Vagina (tissue), 2 donors: ENCODE measurements around the gene TMEM273. TPM values are rescaled to one million over a fixed set of nuclear protein-coding genes. Genes with fewer than 3 reads are reported as not detected.

ENCODE experiments used
- DNase-seq, 2 donors: peaks; one replicate each; pipeline ENCODE4 v3.0.0-alpha.2; 2017; ENCODE audit errors: extremely low spot score in 2 of 2
- H3K27ac ChIP-seq: fragments of 200-600 bp; sonication (generic); one replicate; pipeline ENCODE4 v1.5.1; 2019
- H3K27me3 ChIP-seq: fragments of 200-600 bp; sonication (generic); one replicate; pipeline ENCODE4 v1.5.1; 2019
- H3K36me3 ChIP-seq, 2 donors: fragments of 200-600 bp; sonication (generic); one replicate each; pipeline ENCODE4 v1.5.1; 2017 to 2019
- H3K4me1 ChIP-seq: fragments of 200-600 bp; sonication (generic); one replicate; pipeline ENCODE4 v1.5.1; 2019
- H3K4me3 ChIP-seq, 2 donors: fragments of 200-600 bp; sonication (generic); 1 replicate in 1 of 2; 2 replicates in 1 of 2; pipeline ENCODE4 v1.5.1; 2016 to 2019
- H3K9me3 ChIP-seq: fragments of 200-600 bp; sonication (generic); one replicate; pipeline ENCODE4 v1.5.1; 2019
- POLR2A ChIP-seq, 2 donors: fragments of 450-650 bp; IDR thresholded peaks; one replicate each; pipeline ENCODE4 v1.6.1; 2017; ENCODE audit warnings: antibody characterized with exemption in 2 of 2, mild to moderate bottlenecking in 2 of 2, moderate library complexity in 2 of 2
- POLR2AphosphoS5 ChIP-seq, 2 donors: sonication (generic); formaldehyde crosslinking; IDR thresholded peaks; one replicate each; pipeline ENCODE4 v1.9.0; 2017; ENCODE audit warnings: antibody characterized with exemption in 2 of 2, mild to moderate bottlenecking in 2 of 2, low read depth in 1 of 2; ENCODE audit not compliant: insufficient read depth in 1 of 2
- intact Hi-C: fragments of 100-400 bp; cut with DNase I; formaldehyde crosslinking; loops from one replicate; pipeline ENCODE4 v1.15.1; 2023
- total RNA-seq: library from RNA; depleted of rRNA; stranded (reverse); fragments of >200 nt; gene quantifications from one replicate; pipeline ENCODE4 v1.2.3, GENCODE V29; 2016
- TF ChIP-seq, protein P1 (sequence below), 3 experiments: fragments of 450-650 bp in 2 of 3; fragments of 200-600 bp in 1 of 3; sonication (generic) in 1 of 3; IDR thresholded peaks; one replicate each; pipeline ENCODE4 v1.5.1; 2017 to 2019; ENCODE audit warnings: antibody characterized with exemption in 3 of 3, mild to moderate bottlenecking in 2 of 3, moderate library complexity in 2 of 3

The TMEM273 gene
- total RNA-seq, 1 donor from 2014 or later: 17.9 TPM

DNA sequence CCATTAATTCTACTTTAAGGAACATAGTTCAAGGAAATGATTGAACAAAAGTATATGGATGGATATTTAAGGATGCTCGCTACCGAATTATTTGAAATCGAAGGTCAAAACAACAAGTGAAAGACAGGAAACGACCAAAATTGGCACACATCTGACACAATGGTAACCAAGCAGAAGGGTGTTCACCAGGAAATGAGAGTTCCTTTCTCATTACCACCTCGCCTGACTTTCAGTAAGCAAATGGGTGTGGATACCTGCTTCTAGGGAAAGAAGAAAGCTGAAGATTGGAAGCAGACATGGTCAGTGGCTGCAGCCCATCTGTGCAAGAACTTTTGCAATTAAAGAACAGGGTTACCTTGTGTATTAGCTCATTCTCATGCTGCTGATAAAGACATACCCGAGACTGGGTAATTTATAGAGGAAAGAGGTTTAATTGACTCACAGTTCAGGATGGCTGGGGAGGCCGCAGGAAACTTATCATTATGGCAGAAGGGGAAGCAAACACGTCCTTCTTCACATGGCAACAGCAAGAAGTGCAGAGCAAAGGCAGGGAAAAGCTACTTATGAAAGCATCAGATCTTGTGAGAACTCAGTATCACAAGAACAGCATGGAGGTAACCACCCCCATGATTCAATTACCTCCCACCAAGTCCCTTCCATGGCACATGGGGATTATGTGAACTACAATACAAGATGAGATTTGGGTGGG is 6.2 kb upstream of the TMEM273 start:
- no peaks in the 10 kb centered on the region for H3K27me3 ChIP-seq
- no peak overlapping the region for H3K27ac ChIP-seq
- H3K4me3 ChIP-seq: no peak overlapping the region
- intact Hi-C loops: no loop called here
- peaks cover 5% of the 10 kb centered on the region for H3K4me1 ChIP-seq
- no peak for DNase-seq
- no peaks in the 10 kb centered on the region for H3K36me3 ChIP-seq
- no peaks in the 10 kb centered on the region for H3K9me3 ChIP-seq
- TF ChIP-seq POLR2A (IDR thresholded peaks at IDR 0.05): no peak
- peak in 1 of 2 donors; percentile 53 for TF ChIP-seq POLR2AphosphoS5 (IDR thresholded peaks at IDR 0.05; ENCODE audit: insufficient read depth in 1 of 2, low read depth in 1 of 2)
- TF ChIP-seq, protein P1, sequence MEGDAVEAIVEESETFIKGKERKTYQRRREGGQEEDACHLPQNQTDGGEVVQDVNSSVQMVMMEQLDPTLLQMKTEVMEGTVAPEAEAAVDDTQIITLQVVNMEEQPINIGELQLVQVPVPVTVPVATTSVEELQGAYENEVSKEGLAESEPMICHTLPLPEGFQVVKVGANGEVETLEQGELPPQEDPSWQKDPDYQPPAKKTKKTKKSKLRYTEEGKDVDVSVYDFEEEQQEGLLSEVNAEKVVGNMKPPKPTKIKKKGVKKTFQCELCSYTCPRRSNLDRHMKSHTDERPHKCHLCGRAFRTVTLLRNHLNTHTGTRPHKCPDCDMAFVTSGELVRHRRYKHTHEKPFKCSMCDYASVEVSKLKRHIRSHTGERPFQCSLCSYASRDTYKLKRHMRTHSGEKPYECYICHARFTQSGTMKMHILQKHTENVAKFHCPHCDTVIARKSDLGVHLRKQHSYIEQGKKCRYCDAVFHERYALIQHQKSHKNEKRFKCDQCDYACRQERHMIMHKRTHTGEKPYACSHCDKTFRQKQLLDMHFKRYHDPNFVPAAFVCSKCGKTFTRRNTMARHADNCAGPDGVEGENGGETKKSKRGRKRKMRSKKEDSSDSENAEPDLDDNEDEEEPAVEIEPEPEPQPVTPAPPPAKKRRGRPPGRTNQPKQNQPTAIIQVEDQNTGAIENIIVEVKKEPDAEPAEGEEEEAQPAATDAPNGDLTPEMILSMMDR (IDR thresholded peaks at IDR 0.05): no peak

DNA sequence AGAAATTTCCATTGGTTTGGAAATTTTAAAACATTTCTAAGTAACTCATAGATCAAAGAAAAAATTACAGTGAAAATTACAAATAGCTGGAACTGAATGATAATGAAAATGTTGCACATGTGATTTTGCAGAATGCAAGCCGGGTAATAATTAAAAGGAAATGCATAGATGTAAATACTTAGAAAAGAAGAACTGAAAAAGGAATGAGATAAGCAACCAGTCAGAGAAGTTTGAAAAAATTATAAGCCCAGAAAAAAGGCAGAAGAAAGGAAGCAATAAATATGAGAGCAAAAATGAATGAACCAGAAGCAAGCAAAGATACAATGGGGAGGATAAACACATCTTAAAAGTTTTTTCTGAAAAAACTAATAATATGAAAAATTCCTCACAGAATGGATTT is 3.2 kb upstream of the TMEM273 start:
- no peak for DNase-seq
- intact Hi-C loops: no loop called here

DNA sequence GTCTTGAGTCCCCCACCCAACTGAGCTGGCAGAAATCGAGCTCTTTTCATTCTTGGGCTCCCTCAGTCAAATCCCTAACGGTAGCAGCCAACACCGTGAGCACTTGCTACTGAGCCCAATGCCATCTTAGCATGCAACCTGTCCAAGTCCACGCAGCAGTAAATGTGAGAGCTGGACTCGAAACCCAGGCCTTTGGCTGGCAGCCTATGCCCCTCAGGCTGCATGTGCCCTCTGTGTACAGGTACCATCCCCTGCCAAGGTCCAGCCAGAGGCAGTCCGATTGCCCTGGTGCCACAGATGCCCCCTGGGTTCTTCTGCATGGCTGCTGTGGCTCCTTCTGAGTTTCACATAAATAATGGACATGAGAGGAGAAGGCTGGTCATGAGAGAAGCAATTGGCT is 1.2 kb upstream of the TMEM273 start:
- Histone ChIP-seq H3K27me3 (no peaks in the 10 kb centered on the region), H3K27ac (peak overlapping the region; percentile 50), H3K4me3 (no peak overlapping the region), H3K4me1 (peaks cover 19% of the 10 kb centered on the region), H3K36me3 (no peaks in the 10 kb centered on the region), H3K9me3 (no peaks in the 10 kb centered on the region)
- intact Hi-C loops: no loop called here
- no peak for TF ChIP-seq POLR2A (IDR thresholded peaks at IDR 0.05)
- TF ChIP-seq, protein P1 (IDR thresholded peaks at IDR 0.05): no peak
- peak; percentile 46 to 70 for DNase-seq

More for the DNA sequence above, 3.2 kb upstream of the TMEM273 start:
- Histone ChIP-seq H3K4me1 (peaks cover 19% of the 10 kb centered on the region), H3K4me3 (no peak overlapping the region), H3K27me3 (no peaks in the 10 kb centered on the region), H3K36me3 (no peaks in the 10 kb centered on the region), H3K9me3 (no peaks in the 10 kb centered on the region), H3K27ac (no peak overlapping the region)
- no peak for TF ChIP-seq POLR2AphosphoS5 (IDR thresholded peaks at IDR 0.05; ENCODE audit: insufficient read depth in 1 of 2, low read depth in 1 of 2)
- no peak for TF ChIP-seq POLR2A (IDR thresholded peaks at IDR 0.05)
- TF ChIP-seq, protein P1 (IDR thresholded peaks at IDR 0.05): no peak

DNA sequence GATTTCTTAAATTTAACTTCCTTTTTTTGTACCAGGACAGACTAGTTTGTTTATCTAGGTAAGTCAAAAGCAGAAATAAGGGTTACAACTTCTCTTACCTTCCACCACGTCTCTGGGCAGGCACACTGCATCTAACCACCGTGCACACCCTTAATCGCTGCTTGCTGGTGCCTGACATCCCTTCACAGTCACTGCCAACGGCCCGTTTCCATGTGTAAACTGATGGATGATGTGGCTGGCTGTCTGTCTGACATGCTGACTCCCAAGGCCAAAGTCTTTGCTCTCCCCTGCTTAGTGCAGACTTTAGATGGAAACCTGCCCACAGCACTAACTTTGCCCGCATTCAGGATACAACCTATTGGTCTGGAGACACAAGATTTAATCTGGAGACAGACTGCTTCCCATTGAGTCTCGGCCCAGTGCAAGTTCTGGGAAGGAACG is 1.1 kb downstream of the TMEM273 start:
- TF ChIP-seq, protein P1 (IDR thresholded peaks at IDR 0.05): no peak
- TF ChIP-seq POLR2A (IDR thresholded peaks at IDR 0.05): no peak
- TF ChIP-seq POLR2AphosphoS5 (IDR thresholded peaks at IDR 0.05; ENCODE audit: insufficient read depth in 1 of 2, low read depth in 1 of 2): no peak
- Histone ChIP-seq H3K4me1 (peaks cover 19% of the 10 kb centered on the region), H3K4me3 (peak overlapping the region; percentile 17 to 33), H3K27ac (peak overlapping the region; percentile 24), H3K27me3 (no peaks in the 10 kb centered on the region), H3K36me3 (no peaks in the 10 kb centered on the region), H3K9me3 (no peaks in the 10 kb centered on the region)
- DNase-seq: peak; percentile 64 to 72
- intact Hi-C loops: no loop called here

DNA sequence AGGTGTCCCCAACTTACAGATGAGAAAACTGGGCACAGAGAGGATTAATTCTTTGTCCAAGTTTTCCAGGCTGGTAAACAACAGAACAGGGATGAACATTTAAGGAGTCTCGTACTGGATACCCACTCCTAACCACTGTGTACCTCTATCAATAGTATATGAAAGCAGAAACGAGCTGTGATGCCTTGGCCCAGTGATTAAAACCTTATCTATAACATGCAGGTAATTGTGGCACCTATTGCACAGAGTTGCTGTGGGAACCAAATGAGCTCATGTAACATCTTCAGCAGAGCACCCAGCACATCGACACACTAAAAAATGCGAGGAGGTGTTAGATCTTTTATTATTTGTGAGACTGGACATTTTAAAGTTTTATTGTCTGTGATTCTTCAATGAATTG is 1.6 kb downstream of the TMEM273 start:
- intact Hi-C loops: no loop called here
- H3K4me1 ChIP-seq: peaks cover 19% of the 10 kb centered on the region
- H3K9me3 ChIP-seq: no peaks in the 10 kb centered on the region
- peak; percentile 40 to 43 for DNase-seq
- TF ChIP-seq POLR2A (IDR thresholded peaks at IDR 0.05): no peak
- TF ChIP-seq, protein P1 (IDR thresholded peaks at IDR 0.05): no peak
- no peak for TF ChIP-seq POLR2AphosphoS5 (IDR thresholded peaks at IDR 0.05; ENCODE audit: insufficient read depth in 1 of 2, low read depth in 1 of 2)
- H3K27ac ChIP-seq: no peak overlapping the region
- H3K27me3 ChIP-seq: no peaks in the 10 kb centered on the region
- no peaks in the 10 kb centered on the region for H3K36me3 ChIP-seq
- H3K4me3 ChIP-seq: peak overlapping the region in 1 of 2 donors; percentile 33
